Naive B cell (primary cell): ENCODE data around the gene CSTPP1. TPM values are rescaled to one million over a fixed set of nuclear protein-coding genes. Genes with fewer than 3 reads are reported as not detected.
"Not testable (repeated sequence)": the region's sequence is repeated elsewhere in the genome, so short reads cannot be mapped to it uniquely, and the experiment has no call there.

ENCODE experiments used
- ATAC-seq, 2 donors: fragments of 150-1000 bp; cut with Tn5 transposase; 2 replicates each; pipeline ENCODE4 v1.10.0; 2021; ENCODE audit warnings: low read depth in 2 of 2, mild to moderate bottlenecking in 2 of 2, moderate library complexity in 2 of 2
- DNase-seq: peaks from one replicate; pipeline ENCODE4 v3.0.0; 2022
- H3K27ac Mint-ChIP-seq, 6 donors: one replicate each; pipeline ENCODE4 v1.8.0; 2020 to 2022; ENCODE audit warnings: mild to moderate bottlenecking in 6 of 6, mixed read lengths in 6 of 6, moderate library complexity in 5 of 6, inconsistent platforms in 2 of 6
- H3K27me3 Mint-ChIP-seq, 3 donors: one replicate each; pipeline ENCODE4 v1.8.0; 2021 to 2022; ENCODE audit warnings: mixed read lengths in 3 of 3, mild to moderate bottlenecking in 1 of 3
- H3K36me3 Mint-ChIP-seq, 2 donors: one replicate each; pipeline ENCODE4 v1.8.0; 2020 to 2022; ENCODE audit warnings: mixed read lengths in 2 of 2, inconsistent platforms in 1 of 2, mild to moderate bottlenecking in 1 of 2
- H3K4me1 Mint-ChIP-seq, 3 donors: one replicate each; pipeline ENCODE4 v1.8.0; 2020 to 2022; ENCODE audit warnings: mixed read lengths in 3 of 3, inconsistent platforms in 1 of 3, mild to moderate bottlenecking in 1 of 3, moderate library complexity in 1 of 3
- H3K4me3 Mint-ChIP-seq, 8 donors: one replicate each; pipeline ENCODE4 v1.8.0; 2020 to 2022; ENCODE audit warnings: mild to moderate bottlenecking in 8 of 8, mixed read lengths in 8 of 8, moderate library complexity in 8 of 8, inconsistent platforms in 2 of 8
- H3K9me3 Mint-ChIP-seq, 7 donors: one replicate each; pipeline ENCODE4 v1.8.0; 2020 to 2022; ENCODE audit warnings: mixed read lengths in 7 of 7, mild to moderate bottlenecking in 5 of 7, inconsistent platforms in 2 of 7, moderate library complexity in 1 of 7
- polyA plus RNA-seq, 6 donors: library from polyadenylated mRNA; unstranded; fragments of 300-500 nt; fragmentation: Illumina TruSeq; gene quantifications; one replicate each; pipeline ENCODE4 v1.2.3, GENCODE V29; 2021; ENCODE audit warnings: low read depth in 6 of 6

Gene CSTPP1
- polyA plus RNA-seq, 6 donors from 2014 or later: 16.8 to 34.9 (median 18.7) TPM

DNA sequence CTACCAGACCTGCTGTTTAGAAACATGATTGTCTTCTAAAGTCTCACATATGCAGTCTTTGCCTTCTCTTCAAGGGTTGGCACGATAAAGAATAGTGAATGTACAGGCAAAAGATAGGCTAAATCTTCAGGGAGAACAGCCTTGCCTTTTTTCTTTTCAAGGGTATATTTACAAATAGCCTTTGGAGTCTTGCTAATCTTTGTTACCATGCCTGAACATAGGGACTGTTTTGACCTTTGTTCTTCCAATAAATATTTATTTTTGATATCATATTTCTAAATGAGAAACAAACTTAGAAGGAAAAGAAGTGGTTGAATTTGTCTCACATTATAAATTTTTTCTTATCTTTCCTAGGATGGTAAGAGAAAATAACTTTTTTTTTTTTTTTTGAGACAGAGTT, 12.7 kb downstream of the CSTPP1 start:
- H3K4me3 Mint-ChIP-seq: no peak overlapping the region
- H3K9me3 Mint-ChIP-seq: no peaks in the 10 kb centered on the region
- H3K27me3 Mint-ChIP-seq: no peaks in the 10 kb centered on the region
- no peaks in the 10 kb centered on the region for H3K36me3 Mint-ChIP-seq
- ATAC-seq (no peak), DNase-seq (no peak)
- H3K27ac Mint-ChIP-seq: no peak overlapping the region
- peaks cover 5% of the 10 kb centered on the region in 3 donors for H3K4me1 Mint-ChIP-seq

DNA sequence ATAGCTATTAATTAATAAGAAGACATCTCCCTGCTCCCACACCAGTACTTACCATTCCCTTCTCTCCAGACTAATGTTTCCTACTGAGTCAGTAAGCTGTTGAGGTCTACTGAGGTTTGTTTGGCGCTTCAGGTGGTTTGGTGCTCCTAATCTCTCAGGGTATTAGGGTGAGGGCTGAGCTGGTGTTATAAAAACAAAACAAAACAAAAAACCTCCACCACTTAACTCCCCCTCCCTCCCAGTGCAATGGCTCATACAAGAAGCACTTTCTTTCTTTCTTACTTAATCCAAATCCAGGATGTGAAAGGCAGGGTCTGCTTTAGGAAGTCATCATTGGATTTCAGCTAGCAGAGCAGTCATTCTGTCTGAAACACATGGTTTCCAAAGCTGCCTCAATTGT, 15.3 kb downstream of the CSTPP1 start:
- peak overlapping the region in 1 of 6 donors; percentile 81 for H3K27ac Mint-ChIP-seq

DNA sequence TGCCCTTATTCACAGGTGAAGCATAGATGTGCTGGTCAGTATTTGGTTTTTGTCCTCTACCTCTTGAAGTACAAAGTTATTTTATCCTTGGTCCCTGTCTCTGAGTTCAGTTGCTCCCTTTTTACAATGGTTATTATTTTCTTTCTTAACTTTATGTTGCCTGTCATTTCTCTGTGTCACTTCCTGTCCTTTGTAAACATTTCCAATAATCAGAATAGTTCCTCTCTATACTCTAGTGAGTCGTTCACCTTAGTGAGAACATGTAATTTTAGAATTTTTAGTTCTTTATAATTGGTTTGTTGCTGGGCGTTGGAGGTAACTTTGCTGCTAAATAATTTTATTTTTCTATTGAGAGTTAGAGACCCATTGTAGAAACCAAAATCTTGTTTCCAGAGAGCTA, 16.0 kb downstream of the CSTPP1 start:
- H3K36me3 Mint-ChIP-seq: no peaks in the 10 kb centered on the region
- peak overlapping the region in 1 of 6 donors; percentile 70 for H3K27ac Mint-ChIP-seq
- H3K27me3 Mint-ChIP-seq: no peaks in the 10 kb centered on the region
- H3K9me3 Mint-ChIP-seq: no peaks in the 10 kb centered on the region
- H3K4me1 Mint-ChIP-seq: peaks cover 0 to 5% (median 0%) of the 10 kb centered on the region in 3 donors
- ATAC-seq (no peak), DNase-seq (no peak)
- H3K4me3 Mint-ChIP-seq: no peak overlapping the region

More for the DNA sequence above, 15.3 kb downstream of the CSTPP1 start:
- Mint-ChIP-seq H3K36me3 (no peaks in the 10 kb centered on the region), H3K4me3 (no peak overlapping the region), H3K27me3 (no peaks in the 10 kb centered on the region), H3K4me1 (peaks cover 0 to 5% (median 0%) of the 10 kb centered on the region in 3 donors), H3K9me3 (no peaks in the 10 kb centered on the region)
- no peak for DNase-seq
- ATAC-seq: no peak

DNA sequence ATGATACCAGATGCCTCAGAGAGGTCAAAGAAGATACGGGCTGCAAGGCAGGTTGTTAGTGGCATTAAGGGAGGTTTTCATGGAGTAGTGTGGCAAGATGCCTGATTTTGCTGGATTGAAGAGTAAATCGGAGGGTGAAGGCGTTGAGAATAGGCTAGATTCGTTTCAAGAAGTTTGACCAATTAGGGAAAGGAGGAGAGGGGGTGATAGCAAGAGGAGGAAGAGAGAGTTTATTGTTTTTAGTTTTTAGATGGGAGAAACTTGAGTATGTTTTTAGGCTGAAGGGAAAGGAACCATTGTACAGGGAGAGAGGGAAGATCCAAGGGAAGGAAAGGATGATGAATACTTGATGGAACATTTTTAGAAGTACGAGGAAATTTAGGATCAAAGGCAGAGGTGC, 16.5 kb downstream of the CSTPP1 start:
- H3K27ac Mint-ChIP-seq: peak overlapping the region in 1 of 6 donors; percentile 70
- peaks cover 0 to 5% (median 0%) of the 10 kb centered on the region in 3 donors for H3K4me1 Mint-ChIP-seq
- H3K27me3 Mint-ChIP-seq: no peaks in the 10 kb centered on the region
- ATAC-seq (no peak), DNase-seq (no peak)
- no peak overlapping the region for H3K4me3 Mint-ChIP-seq
- H3K36me3 Mint-ChIP-seq: peaks cover 0 to under 1% of the 10 kb centered on the region in 2 donors
- H3K9me3 Mint-ChIP-seq: no peaks in the 10 kb centered on the region

DNA sequence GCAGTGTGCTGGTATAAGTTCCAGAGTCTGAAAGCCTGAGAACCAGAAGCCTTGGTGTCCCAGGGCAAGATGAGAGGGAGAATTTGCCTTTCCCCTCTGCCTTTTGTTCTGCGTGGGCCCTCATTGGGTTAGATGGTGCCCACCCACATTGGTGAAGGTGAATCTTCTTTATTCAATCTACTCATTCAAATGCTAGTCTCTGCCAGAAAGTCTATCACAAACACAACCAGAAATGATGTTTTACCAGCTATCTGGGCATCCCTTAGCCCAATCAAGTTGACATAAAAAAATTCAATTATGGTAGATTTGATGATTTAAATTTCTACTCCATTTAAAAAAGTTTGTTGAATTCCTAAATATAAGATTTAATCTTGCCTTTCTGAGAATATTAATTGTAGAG, 22.2 kb downstream of the CSTPP1 start:
- ATAC-seq: no peak
- no peak overlapping the region for H3K27ac Mint-ChIP-seq
- H3K4me3 Mint-ChIP-seq: no peak overlapping the region
- H3K27me3 Mint-ChIP-seq: no peaks in the 10 kb centered on the region
- H3K4me1 Mint-ChIP-seq: peaks cover 0 to 6% (median 4%) of the 10 kb centered on the region in 3 donors
- DNase-seq: no peak
- peaks cover 14 to 24% of the 10 kb centered on the region in 2 donors for H3K36me3 Mint-ChIP-seq
- peaks cover 0 to 23% (median 11%) of the 10 kb centered on the region in 7 donors for H3K9me3 Mint-ChIP-seq

DNA sequence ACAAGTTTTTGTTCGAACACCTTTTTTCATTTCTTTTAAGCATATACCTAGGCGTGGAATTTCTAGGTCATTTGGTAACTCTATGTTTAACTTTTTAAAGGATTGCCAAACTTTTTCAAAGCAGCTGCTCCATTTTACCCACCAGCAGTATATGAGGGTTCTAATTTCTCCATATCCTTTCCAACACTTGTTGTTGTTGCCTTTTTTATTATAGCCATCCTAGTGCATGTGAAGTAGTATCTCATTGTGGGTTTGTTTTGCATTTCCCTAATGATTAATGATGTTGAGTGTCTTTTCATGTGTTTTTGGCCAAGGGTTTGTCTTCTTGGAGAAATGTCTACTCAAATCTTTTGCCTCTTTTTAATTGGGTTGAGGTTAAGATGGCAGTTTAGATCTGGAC, 24.5 kb downstream of the CSTPP1 start:
- H3K27ac Mint-ChIP-seq: no peak overlapping the region

DNA sequence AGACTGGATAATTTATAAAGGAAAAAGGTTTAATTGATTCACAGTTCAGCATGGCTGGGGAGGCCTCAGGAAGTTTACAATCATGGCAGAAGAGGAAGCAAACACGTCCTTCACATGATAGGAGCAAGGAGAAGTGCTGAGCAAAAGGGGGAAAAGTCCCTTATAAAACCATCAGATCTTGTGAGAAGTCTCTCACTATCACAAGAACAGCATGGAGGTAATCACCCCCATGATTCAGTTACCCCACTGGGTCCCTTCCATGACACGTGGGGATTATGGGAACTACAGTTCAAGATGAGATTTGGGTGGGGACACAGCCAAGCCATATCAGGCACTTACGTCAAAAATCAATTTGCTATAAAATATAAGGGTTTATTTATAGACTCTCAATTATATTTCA, 25.3 kb downstream of the CSTPP1 start:
- Mint-ChIP-seq H3K27ac (peak overlapping the region in 1 of 6 donors; percentile 20), H3K36me3 (peaks cover 14 to 24% of the 10 kb centered on the region in 2 donors)

More for the DNA sequence above, 24.5 kb downstream of the CSTPP1 start:
- H3K9me3 Mint-ChIP-seq: peaks cover 0 to 23% (median 11%) of the 10 kb centered on the region in 7 donors
- H3K36me3 Mint-ChIP-seq: peaks cover 14 to 24% of the 10 kb centered on the region in 2 donors
- DNase-seq (no peak), ATAC-seq (no peak)
- H3K4me1 Mint-ChIP-seq: peaks cover 0 to 6% (median 4%) of the 10 kb centered on the region in 3 donors
- no peak overlapping the region for H3K4me3 Mint-ChIP-seq
- no peaks in the 10 kb centered on the region for H3K27me3 Mint-ChIP-seq

DNA sequence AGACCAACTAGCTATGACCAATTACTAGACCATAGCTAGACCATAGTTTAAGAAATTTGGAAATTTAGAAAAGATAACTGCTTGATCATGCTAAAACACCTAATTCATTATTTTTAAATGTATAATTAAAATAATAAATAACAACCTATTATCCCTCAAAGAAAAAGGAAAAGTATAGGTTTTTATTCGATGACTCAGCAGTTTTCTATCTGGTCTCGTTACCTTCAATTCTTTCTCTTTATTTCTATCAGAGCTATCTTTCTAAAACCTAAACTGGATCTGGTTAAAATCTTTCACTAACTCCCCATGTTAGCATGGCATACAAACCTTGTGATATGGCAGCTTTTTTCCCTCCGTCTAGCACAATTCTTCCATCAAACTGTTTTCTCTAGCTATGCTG, 27.3 kb downstream of the CSTPP1 start:
- H3K36me3 Mint-ChIP-seq: peaks cover 9 to 16% of the 10 kb centered on the region in 2 donors
- H3K27ac Mint-ChIP-seq: no peak overlapping the region
- ATAC-seq: no peak
- peaks cover 0 to 17% (median 7%) of the 10 kb centered on the region in 7 donors for H3K9me3 Mint-ChIP-seq
- no peak for DNase-seq
- peaks cover 0 to 6% (median 4%) of the 10 kb centered on the region in 3 donors for H3K4me1 Mint-ChIP-seq
- no peaks in the 10 kb centered on the region for H3K27me3 Mint-ChIP-seq
- H3K4me3 Mint-ChIP-seq: no peak overlapping the region

More for the DNA sequence above, 25.3 kb downstream of the CSTPP1 start:
- not testable (repeated sequence) for H3K27me3 Mint-ChIP-seq, H3K4me1 Mint-ChIP-seq, ATAC-seq, DNase-seq, H3K4me3 Mint-ChIP-seq
- peaks cover 0 to 23% (median 11%) of the 10 kb centered on the region in 7 donors for H3K9me3 Mint-ChIP-seq

DNA sequence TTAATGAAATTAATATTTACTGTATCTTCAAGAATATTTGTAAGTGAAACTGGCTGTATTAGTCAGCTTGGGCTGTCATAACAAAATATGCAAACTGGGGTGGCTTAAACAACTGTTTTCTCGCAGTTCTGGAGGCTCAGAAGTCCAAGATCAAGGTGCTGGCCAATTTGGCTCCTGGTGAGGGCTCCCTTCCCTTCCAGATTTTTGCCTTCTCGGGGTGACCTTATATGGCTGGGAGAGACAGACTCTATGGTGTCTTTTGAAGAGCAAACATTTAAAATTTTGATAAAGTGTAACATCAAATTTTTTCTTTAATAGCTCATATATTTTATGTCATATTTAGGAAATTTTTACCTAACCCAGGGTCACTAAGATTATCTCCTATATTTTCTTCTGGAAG, 30.2 kb downstream of the CSTPP1 start:
- no peaks in the 10 kb centered on the region for H3K27me3 Mint-ChIP-seq
- no peak overlapping the region for H3K27ac Mint-ChIP-seq
- peaks cover 0 to 2% (median 0%) of the 10 kb centered on the region in 7 donors for H3K9me3 Mint-ChIP-seq
- ATAC-seq (no peak), DNase-seq (no peak)
- H3K36me3 Mint-ChIP-seq: peaks cover under 1% of the 10 kb centered on the region in 2 donors
- no peak overlapping the region for H3K4me3 Mint-ChIP-seq
- peaks cover 0 to 6% (median 4%) of the 10 kb centered on the region in 3 donors for H3K4me1 Mint-ChIP-seq

DNA sequence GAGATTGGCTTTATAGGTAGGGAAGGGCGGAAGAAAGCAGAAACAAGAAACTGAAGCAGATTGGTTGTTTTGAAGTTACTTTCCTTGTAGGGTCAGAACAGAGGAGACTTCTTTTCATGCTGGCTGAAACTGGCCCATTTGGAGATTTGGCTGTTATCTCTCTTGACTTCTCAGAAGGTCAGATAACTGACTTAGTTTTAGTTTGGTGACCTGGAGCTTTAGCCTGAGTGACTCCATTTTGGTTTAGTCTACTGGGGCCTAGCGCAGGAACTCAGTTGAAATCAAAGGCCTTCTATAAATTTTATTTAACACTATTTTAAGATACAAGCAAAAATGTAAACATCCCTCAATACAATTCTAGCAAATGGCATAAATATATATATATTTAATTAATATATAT, 31.4 kb downstream of the CSTPP1 start:
- Mint-ChIP-seq H3K4me1 (peaks cover 0 to 3% (median 3%) of the 10 kb centered on the region in 3 donors), H3K9me3 (no peaks in the 10 kb centered on the region), H3K4me3 (no peak overlapping the region), H3K27ac (no peak overlapping the region), H3K36me3 (no peaks in the 10 kb centered on the region), H3K27me3 (no peaks in the 10 kb centered on the region)
- ATAC-seq (no peak), DNase-seq (no peak)

DNA sequence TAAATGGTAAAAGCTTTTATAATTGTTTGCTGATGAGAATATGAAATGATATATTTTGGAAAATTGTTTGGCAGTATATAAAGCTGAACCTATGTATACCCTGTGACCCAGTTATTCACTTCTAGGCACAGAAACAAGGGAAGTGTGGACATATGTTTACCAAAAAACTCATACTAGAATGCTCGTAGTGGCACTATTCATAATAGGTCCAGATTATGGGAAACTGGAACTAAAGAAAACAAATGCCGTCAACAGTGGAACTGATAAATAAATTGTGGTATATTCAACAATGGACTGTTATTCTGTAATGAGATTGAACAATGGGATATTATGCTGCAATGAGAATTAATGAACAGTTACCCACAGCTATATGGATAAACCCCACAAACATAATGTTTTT, 32.8 kb downstream of the CSTPP1 start:
- H3K27ac Mint-ChIP-seq: no peak overlapping the region
- H3K27me3 Mint-ChIP-seq: no peaks in the 10 kb centered on the region
- no peaks in the 10 kb centered on the region for H3K9me3 Mint-ChIP-seq
- H3K4me3 Mint-ChIP-seq: no peak overlapping the region
- ATAC-seq (no peak), DNase-seq (no peak)
- H3K4me1 Mint-ChIP-seq: no peaks in the 10 kb centered on the region
- no peaks in the 10 kb centered on the region for H3K36me3 Mint-ChIP-seq

DNA sequence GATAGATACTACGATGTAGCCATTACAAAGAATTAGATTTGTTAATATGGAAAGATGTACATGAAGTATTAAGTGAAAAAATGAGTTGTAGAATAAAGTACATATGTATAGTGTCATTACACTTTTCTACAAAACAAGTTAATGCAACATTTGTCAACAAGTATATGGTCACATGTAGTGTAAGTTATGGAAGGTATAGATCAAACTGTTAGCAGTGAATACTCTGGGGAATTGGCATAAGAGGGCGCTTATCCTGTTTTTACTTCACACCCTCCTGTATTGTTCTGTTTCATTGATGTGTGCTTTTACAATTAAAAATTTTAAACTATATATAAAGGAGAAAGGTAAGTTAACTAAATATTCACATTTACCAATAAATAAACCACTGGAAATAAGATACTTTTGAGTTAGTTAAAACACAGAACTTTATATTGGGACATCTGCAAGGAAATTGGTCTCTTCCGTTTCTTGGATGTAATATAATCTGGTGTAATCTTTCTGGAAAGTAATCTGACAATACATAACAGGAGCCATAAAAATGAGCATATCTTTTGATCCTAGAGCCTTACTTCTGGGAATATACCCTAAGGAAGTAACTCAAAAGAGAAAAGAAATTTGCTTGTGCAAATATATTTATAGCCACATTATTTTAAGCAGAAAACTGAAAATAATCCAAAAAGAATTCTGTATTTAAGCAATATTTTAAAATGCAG, 34.5 kb downstream of the CSTPP1 start:
- Mint-ChIP-seq H3K4me3 (no peak overlapping the region), H3K4me1 (no peaks in the 10 kb centered on the region), H3K27ac (no peak overlapping the region), H3K27me3 (no peaks in the 10 kb centered on the region), H3K9me3 (no peaks in the 10 kb centered on the region), H3K36me3 (no peaks in the 10 kb centered on the region)
- no peak for DNase-seq
- no peak for ATAC-seq

DNA sequence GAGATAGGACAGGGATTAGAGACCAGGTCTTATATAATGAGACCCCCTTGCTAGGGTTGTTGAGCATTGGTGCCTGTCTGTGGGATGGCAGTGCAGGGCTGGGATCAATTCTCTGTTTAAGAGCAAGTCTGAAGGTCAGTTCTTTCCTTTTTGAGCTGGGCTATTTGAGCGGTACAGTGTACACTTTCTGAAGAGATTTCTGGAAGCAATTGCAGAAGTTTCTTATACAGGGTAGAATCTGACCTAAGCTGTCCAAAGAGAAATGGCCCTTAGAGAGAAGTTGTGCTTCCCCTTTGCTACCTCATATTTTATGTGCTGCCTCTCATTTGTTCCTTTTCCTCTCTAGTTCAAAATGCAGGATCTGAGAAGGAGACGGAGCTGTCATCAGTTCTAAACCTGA, 35.8 kb downstream of the CSTPP1 start:
- Mint-ChIP-seq H3K27ac (peak overlapping the region in 1 of 6 donors; percentile 58), H3K9me3 (no peaks in the 10 kb centered on the region), H3K36me3 (no peaks in the 10 kb centered on the region), H3K4me3 (no peak overlapping the region), H3K4me1 (no peaks in the 10 kb centered on the region), H3K27me3 (no peaks in the 10 kb centered on the region)
- DNase-seq (no peak), ATAC-seq (no peak)

DNA sequence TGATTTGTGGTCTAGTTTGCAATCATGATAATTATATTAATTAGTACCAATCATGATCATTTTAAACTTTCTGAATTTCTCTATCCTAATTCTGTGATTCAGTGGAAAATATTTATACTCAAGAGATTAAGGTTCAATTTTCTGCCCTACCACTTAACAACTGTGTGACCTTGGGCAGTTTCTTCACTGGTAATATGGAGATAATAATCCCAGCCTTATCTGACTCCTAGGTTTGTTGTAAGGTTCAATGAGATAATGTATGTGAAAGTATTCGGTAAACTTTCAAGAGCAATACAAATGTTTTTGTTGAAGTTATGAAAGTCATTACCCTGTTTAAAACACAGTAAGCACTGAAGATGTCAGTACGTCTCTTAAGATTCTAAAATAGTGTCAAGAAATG, 36.3 kb downstream of the CSTPP1 start:
- no peaks in the 10 kb centered on the region for H3K9me3 Mint-ChIP-seq

More for the DNA sequence above, 36.3 kb downstream of the CSTPP1 start:
- H3K36me3 Mint-ChIP-seq: no peaks in the 10 kb centered on the region
- no peaks in the 10 kb centered on the region for H3K27me3 Mint-ChIP-seq
- H3K27ac Mint-ChIP-seq: peak overlapping the region in 1 of 6 donors; percentile 41
- no peak overlapping the region for H3K4me3 Mint-ChIP-seq
- DNase-seq (no peak), ATAC-seq (no peak)
- no peaks in the 10 kb centered on the region for H3K4me1 Mint-ChIP-seq
